Activated T-cell treated with anti-CD3 and anti-CD28 coated beads, Interleukin-2, amount 50 U/mL, for 72 hours (primary cell): ENCODE results near the gene PARD3. TPM values are rescaled to one million over a fixed set of nuclear protein-coding genes. Genes with fewer than 3 reads are reported as not detected.
A peak's percentile ranks its signal among the peaks of the same experiment; 100 is the strongest.

Source experiments
- ATAC-seq, 2 donors: fragments of 150-1000 bp; cut with Tn5 transposase; replicated peaks in 1 of 2; 2 replicates each; pipeline ENCODE4 v1.10.0; 2021; ENCODE audit warnings: moderate library complexity in 2 of 2, mild to moderate bottlenecking in 1 of 2
- DNase-seq, 2 donors: peaks; one replicate each; pipeline ENCODE4 v3.0.0; 2021 to 2022; ENCODE audit warnings: mixed read lengths in 1 of 2
- H3K27ac Mint-ChIP-seq: one replicate; pipeline ENCODE4 v1.8.0; 2022; ENCODE audit warnings: mild to moderate bottlenecking, moderate library complexity, mixed read lengths
- H3K27me3 Mint-ChIP-seq: one replicate; pipeline ENCODE4 v1.8.0; 2022; ENCODE audit warnings: low read depth, mixed read lengths
- H3K36me3 Mint-ChIP-seq, 2 donors: one replicate each; pipeline ENCODE4 v1.8.0; 2022; ENCODE audit warnings: mixed read lengths in 2 of 2, mild to moderate bottlenecking in 1 of 2; ENCODE audit not compliant: insufficient read depth in 2 of 2
- H3K4me1 Mint-ChIP-seq: one replicate; pipeline ENCODE4 v1.8.0; 2022; ENCODE audit warnings: low read depth, mixed read lengths
- H3K4me3 Mint-ChIP-seq, 2 donors: one replicate each; pipeline ENCODE4 v1.8.0; 2022; ENCODE audit warnings: mild to moderate bottlenecking in 2 of 2, mixed read lengths in 2 of 2, moderate library complexity in 2 of 2
- H3K9me3 Mint-ChIP-seq, 2 donors: one replicate each; pipeline ENCODE4 v1.8.0; 2022; ENCODE audit warnings: mixed read lengths in 2 of 2
- total RNA-seq, 2 donors: library from RNA; stranded (reverse); gene quantifications; one replicate each; pipeline ENCODE4 v1.2.3, GENCODE V29; 2022

The PARD3 gene
- total RNA-seq, 2 donors from 2014 or later, result 2.3 to 3.7 TPM

DNA sequence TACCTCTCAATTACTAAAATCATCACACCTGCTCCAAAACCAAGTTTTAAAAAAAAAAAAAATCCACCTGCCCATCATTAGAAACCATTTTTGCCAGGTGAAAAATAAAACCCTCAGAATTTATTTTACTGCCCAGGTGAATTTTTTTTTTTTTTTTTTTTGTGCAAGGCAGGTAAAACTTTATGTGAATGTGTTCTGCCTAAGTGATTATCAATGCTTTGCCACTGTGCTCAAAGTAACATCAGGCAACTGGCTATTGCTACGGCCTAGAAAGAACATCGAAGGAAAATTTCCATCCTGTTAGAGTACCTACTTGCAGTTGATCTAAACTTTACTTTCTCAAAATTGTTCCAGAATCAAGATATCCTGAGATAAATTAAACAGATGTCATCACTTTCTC lies 512.1 kb downstream of the PARD3 start:
- peaks cover 14% of the 10 kb centered on the region for H3K4me1 Mint-ChIP-seq
- H3K27ac Mint-ChIP-seq, result no peak overlapping the region
- H3K27me3 Mint-ChIP-seq, result no peaks in the 10 kb centered on the region
- no peaks in the 10 kb centered on the region for H3K9me3 Mint-ChIP-seq
- no peak overlapping the region for H3K4me3 Mint-ChIP-seq
- ATAC-seq, result no peak
- DNase-seq, result no peak
- H3K36me3 Mint-ChIP-seq, result no peaks in the 10 kb centered on the region

DNA sequence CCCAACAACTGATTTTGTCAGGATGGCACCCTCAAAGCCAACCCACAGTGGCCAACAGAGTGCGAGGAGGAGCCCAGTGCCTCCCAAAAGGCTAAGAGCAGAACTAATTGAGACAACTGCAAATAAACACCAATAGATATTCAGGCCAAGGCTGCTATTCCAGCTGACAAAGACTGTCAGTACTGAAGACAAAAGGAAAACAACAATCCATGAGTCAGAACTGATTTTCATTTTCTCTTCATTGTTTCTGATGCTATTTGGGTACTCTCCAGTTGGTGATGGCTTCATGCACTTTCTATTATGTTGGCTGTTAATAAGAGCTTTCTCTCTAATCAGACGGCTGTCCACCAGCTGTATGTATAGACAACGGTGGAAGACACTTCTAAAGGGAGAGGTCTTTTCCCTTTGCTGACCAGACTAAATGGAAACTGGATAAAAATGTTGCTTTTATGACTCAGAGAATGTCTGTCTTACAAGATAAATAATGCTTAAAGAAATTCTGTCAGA lies 515.9 kb downstream of the PARD3 start:
- H3K36me3 Mint-ChIP-seq, result no peaks in the 10 kb centered on the region
- peak; percentile 36 to 47 for ATAC-seq
- no peak overlapping the region for H3K4me3 Mint-ChIP-seq
- H3K9me3 Mint-ChIP-seq, result no peaks in the 10 kb centered on the region
- H3K27me3 Mint-ChIP-seq, result peaks cover 8% of the 10 kb centered on the region
- DNase-seq, result no peak
- H3K4me1 Mint-ChIP-seq, result peaks cover 17% of the 10 kb centered on the region
- H3K27ac Mint-ChIP-seq, result no peak overlapping the region

DNA sequence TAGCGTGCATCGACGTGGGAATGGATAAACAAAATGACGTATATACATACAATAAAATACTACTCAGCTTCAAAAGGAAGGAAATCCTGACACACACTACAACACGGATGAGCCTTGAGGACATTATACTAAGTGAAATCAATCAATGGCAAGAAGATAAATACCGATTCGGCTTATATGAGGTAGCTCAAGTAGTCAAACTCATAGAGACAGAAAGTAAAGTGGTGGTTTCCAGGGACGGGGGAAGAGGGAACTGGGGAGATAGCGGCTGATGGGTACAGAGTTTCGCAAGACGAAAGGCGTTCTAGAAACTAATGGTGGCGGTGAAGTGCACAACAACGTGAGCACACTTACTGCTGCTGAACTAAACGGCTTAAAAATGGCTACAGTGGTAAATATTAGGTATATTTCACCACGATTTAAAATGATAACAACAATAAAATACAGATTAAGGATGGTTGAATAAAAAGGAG lies 516.7 kb downstream of the PARD3 start:
- Mint-ChIP-seq H3K27ac (peak overlapping the region; percentile 17), H3K4me3 (no peak overlapping the region), H3K27me3 (peaks cover 8% of the 10 kb centered on the region), H3K36me3 (no peaks in the 10 kb centered on the region), H3K9me3 (no peaks in the 10 kb centered on the region), H3K4me1 (peaks cover 23% of the 10 kb centered on the region)
- ATAC-seq (no peak), DNase-seq (no peak)

DNA sequence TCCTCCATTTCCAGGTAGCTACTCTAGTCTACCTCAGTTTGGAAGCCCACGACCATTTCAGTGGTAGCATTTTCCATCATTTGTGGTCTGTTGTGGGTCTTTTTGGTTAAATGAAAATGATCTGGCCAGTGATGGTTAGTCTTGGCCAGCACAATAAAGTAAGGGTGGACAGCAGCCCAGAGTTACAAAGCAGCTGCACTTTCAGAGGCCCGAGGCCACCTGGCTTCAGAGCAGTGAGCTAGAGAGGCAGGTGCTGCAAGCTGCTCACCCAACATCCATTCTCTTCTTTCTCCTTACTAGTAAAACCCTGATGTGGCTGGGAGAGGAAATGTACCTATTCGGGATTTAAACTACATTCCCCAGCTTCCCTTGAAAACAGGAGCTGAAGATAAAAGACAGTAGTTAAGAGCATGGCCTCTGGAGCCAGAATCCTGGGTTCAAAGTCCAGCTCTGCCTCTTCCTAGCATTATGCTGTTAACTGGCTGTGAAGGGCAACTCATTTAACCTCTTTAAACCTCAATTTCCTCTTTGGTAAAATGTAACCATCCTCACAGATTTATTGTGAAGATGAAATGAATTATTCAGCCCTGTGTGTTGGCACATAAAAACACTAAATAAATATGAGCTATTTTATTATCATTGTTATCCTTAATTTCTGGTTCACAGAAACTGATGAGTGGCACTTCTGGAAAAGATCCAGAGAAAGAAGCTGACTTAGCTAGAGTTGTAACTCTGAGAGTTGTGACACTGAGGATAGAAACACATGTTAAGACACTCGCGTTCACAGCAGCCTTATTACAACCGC lies 517.4 kb downstream of the PARD3 start:
- Mint-ChIP-seq H3K27me3 (peaks cover 8% of the 10 kb centered on the region), H3K9me3 (no peaks in the 10 kb centered on the region), H3K27ac (peak overlapping the region; percentile 17), H3K36me3 (no peaks in the 10 kb centered on the region), H3K4me1 (peaks cover 23% of the 10 kb centered on the region), H3K4me3 (no peak overlapping the region)
- no peak for DNase-seq
- no peak for ATAC-seq

DNA sequence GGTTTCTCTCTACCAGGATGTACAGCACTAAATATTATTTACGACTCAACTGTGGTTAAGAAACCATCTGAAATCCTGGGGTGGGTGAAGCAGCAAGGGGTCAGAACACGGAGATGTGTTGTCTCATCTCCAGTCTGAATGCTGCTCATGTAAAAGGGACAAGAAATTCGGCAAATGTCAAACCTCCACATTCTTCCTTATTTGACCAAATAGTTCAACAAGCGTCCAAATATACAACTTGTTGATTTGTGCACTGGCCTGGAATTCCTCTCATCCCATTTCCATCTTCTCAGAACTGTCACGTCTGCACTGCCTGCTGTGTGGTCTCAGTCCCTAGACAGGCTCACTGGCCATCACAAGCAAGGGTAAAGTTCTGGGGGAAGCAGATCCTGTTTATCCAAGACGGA lies 520.0 kb downstream of the PARD3 start:
- H3K4me1 Mint-ChIP-seq, result peaks cover 33% of the 10 kb centered on the region
- no peak overlapping the region for H3K4me3 Mint-ChIP-seq
- H3K36me3 Mint-ChIP-seq, result no peaks in the 10 kb centered on the region
- no peaks in the 10 kb centered on the region for H3K9me3 Mint-ChIP-seq
- H3K27me3 Mint-ChIP-seq, result peaks cover 15% of the 10 kb centered on the region
- H3K27ac Mint-ChIP-seq, result no peak overlapping the region
- DNase-seq (no peak), ATAC-seq (no peak)

DNA sequence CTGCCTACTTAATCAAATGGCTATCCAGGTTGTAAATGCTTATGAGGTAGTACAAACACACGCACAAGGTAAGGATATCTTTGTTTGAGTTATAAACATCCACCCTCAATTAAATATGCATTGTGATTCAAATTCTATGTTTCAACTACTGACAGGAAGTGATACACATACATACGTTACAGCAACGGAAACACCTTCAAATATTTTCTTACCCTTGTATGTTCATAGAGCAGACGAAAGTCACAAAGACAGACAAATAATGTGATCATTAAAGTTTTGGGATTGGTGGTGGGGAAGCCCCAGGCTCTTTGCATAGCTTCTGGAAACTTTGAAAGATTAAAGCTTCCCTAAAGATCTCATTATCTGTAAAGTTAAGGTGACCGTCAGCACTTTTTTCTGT lies 521.0 kb downstream of the PARD3 start:
- H3K36me3 Mint-ChIP-seq, result no peaks in the 10 kb centered on the region
- H3K27me3 Mint-ChIP-seq, result peaks cover 16% of the 10 kb centered on the region
- no peaks in the 10 kb centered on the region for H3K9me3 Mint-ChIP-seq
- H3K27ac Mint-ChIP-seq, result peak overlapping the region; percentile 22
- H3K4me1 Mint-ChIP-seq, result peaks cover 30% of the 10 kb centered on the region
- H3K4me3 Mint-ChIP-seq, result no peak overlapping the region
- ATAC-seq (peak; percentile 16 to 27), DNase-seq (no peak)

DNA sequence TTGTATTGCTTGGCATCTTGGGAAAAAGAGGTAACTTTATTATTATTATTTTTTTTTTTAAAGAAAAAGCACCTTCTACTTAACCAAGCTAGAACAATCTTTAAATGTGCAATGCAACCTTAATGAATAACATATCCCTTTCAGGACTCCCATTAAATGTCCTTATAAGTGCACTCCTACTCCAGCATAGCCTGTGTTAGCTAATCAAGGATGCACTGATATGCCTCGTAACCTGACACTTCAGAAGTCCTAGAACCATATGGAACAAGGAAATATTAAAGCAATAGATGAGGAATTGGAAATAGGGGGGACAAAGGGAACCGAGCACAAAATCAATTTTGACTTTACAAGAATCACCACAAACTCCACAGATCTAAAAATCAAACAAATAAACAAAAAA lies 522.4 kb downstream of the PARD3 start:
- ATAC-seq (no peak), DNase-seq (no peak)
- H3K27me3 Mint-ChIP-seq, result peaks cover 16% of the 10 kb centered on the region
- H3K9me3 Mint-ChIP-seq, result no peaks in the 10 kb centered on the region
- no peaks in the 10 kb centered on the region for H3K36me3 Mint-ChIP-seq
- H3K4me1 Mint-ChIP-seq, result peaks cover 20% of the 10 kb centered on the region
- H3K27ac Mint-ChIP-seq, result no peak overlapping the region
- H3K4me3 Mint-ChIP-seq, result no peak overlapping the region

DNA sequence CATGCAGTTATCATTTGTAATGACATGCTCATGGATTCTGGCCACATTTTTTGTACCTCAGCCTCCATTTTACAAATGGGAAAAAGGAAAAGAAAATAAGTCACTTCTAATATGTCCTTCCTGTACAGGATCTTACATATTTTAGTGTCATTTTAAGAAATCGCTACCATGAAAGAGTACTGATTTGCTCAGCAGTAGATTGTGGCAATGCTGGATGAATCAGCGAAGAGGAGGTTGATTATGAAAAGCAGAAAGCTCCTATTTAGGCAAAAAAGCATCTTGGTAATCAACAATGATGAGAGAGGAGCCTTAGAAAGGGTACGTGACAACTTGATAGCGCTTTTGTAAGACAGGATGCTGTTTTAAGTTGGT lies 522.9 kb downstream of the PARD3 start:
- no peaks in the 10 kb centered on the region for H3K9me3 Mint-ChIP-seq
- ATAC-seq (peak; percentile 64 to 74), DNase-seq (no peak)
- no peaks in the 10 kb centered on the region for H3K36me3 Mint-ChIP-seq
- peak overlapping the region in 1 of 2 donors; percentile 6 for H3K4me3 Mint-ChIP-seq
- H3K27me3 Mint-ChIP-seq, result peaks cover 16% of the 10 kb centered on the region
- peaks cover 20% of the 10 kb centered on the region for H3K4me1 Mint-ChIP-seq
- no peak overlapping the region for H3K27ac Mint-ChIP-seq

DNA sequence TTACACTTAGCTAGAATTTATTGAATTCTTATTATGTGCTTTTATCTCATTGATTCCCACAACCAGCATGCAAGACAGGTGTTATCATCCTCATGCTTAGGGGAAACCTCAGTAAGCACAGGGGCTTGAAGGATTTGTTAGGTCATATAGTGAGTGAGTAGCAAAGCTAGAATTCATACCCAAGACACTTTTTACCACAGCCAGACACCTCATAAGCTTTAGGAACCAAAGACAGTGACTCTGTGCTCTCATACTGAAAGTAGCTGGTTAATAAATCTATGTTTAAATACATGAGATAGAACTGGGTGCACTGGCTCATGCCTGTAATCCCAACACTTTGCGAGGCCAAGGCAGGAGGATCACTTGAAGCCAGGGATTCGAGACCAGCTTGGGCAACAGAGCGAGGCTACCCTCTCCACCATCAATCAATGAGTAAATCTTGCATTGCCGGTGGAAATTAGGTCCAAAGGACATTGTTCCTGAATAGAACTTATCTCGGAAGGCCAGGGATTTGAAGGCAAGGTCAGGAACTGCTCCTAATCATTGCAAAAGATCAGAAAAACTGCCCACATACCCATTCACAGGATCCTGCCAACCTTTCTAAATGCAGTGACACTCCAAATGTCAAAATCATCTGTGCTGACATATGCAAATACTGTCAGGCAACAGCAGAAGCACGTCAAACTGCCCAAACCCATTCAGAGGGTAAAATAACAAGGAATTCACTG lies 523.5 kb downstream of the PARD3 start:
- H3K4me1 Mint-ChIP-seq, result peaks cover 20% of the 10 kb centered on the region
- peaks cover 20% of the 10 kb centered on the region for H3K27me3 Mint-ChIP-seq
- DNase-seq (no peak), ATAC-seq (peak; percentile 68)
- no peaks in the 10 kb centered on the region for H3K36me3 Mint-ChIP-seq
- H3K9me3 Mint-ChIP-seq, result no peaks in the 10 kb centered on the region
- no peak overlapping the region for H3K27ac Mint-ChIP-seq
- H3K4me3 Mint-ChIP-seq, result peak overlapping the region in 1 of 2 donors; percentile 6

DNA sequence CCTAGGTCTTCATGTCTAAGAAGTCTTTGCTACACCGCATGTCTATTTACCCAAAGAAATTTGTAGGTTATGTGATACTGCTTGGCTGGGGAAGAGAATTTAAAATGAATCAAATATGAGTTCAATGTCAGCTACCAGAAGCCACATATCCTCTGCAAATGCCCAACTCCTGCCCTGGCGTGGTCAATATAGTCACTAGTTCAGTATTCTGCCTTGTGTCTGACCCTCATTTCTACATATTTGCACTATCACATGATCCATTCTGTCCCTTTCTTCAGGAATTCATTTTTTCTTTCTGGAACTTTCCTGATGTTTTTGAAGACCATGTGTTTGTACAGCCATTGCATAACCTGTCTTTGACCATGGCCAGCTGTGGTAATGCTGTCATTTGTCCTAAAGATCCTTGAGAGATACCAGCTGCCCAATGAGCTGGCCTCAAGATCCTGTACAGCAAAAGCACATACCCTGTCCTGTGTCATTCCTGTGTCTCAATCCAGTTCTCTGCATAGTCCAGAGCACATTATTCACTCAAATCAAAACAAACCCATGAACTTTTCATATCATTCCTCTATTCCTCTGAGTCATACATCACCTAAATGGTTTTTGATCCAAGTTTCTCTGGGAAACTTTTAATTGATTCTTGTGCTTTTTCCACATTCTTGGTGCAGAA lies 524.5 kb downstream of the PARD3 start:
- Mint-ChIP-seq H3K27me3 (peaks cover 24% of the 10 kb centered on the region), H3K36me3 (no peaks in the 10 kb centered on the region), H3K4me1 (peaks cover 20% of the 10 kb centered on the region), H3K4me3 (no peak overlapping the region), H3K27ac (no peak overlapping the region), H3K9me3 (no peaks in the 10 kb centered on the region)
- ATAC-seq, result no peak
- no peak for DNase-seq

DNA sequence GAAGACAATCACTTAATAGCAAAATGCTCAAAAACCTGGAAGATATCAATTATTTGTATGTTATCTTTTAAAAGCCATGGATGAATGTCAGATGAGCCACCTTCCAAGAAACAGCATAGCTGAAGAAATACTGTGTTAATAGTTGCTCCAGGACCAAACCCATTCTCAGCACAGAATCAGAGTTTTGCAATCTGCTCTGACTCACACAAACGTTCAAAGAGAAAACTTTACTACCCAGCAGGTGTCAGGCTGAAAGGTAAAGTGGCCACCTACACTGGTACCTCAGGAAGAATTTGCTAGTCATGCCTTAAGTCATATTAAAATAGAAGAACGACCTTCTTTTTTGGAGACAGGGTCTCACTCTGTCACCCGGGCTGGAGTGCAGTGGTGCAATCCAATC lies 526.5 kb downstream of the PARD3 start:
- Mint-ChIP-seq H3K4me3 (no peak overlapping the region), H3K4me1 (peaks cover 11% of the 10 kb centered on the region), H3K9me3 (no peaks in the 10 kb centered on the region), H3K27me3 (peaks cover 17% of the 10 kb centered on the region), H3K36me3 (no peaks in the 10 kb centered on the region), H3K27ac (no peak overlapping the region)
- no peak for DNase-seq
- ATAC-seq, result no peak

DNA sequence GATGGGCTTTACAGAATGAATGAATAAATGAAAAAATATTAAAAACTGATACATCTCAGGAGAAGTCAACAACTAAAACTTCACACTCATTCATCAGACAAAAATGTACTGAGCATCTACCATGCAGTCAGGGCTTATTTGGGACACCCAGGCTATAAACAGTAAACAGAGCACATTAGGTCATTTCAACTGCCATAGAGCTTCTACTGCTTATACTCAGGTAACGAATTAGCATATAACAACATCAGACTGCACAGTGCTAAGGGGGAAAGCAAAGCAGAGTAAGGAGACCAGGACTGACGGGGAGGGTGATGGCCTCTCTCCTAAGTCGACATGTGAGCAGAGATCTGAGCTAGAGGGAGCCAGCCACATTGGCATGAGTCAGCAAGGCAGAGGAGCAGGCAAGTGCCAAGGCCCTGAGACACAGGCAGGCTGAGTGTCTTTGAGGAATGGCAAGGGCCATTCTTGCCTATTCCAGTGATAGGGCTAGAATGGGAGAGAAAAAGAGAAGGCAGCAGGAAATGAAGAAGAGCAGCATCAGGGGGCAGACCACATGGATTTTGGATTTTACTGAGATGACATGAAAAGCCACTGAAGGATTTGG lies 528.9 kb downstream of the PARD3 start:
- Mint-ChIP-seq H3K9me3 (no peaks in the 10 kb centered on the region), H3K36me3 (peaks cover 0 to 4% of the 10 kb centered on the region in 2 donors), H3K4me1 (peaks cover 20% of the 10 kb centered on the region), H3K4me3 (no peak overlapping the region), H3K27me3 (peaks cover 17% of the 10 kb centered on the region), H3K27ac (no peak overlapping the region)
- DNase-seq (no peak), ATAC-seq (peak in 1 of 2 donors; percentile 36)
